GM12872 (cell line): Measurements from ENCODE around the gene SUGP2.

Experiments used
- CTCF ChIP-seq: IDR thresholded peaks from 3 replicates; pipeline ENCODE4 v1.5.1; 2011; ENCODE audit warnings: low read depth, mild to moderate bottlenecking, low read length, moderate library complexity; ENCODE audit not compliant: insufficient read depth

The SUGP2 gene

DNA sequence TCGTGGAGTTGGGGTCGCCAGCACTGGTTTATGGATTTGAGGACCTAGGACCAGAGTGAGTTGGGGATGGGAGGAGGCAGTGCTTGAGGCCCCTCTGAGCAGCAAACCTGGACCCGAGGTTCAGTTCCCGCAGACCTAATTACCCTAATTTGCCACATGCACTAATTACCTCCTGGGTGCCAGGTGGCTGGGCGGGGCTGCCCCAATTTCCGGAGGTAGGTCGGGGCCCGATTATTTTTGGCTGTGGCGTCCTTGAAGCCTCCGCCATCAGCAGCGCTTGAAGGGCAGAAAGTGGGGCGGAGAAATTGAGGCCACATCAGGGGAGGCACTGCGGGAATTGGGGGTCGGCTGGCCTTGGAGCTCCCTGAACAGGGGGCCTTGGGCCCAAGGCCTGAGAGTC is 86.4 kb downstream of the SUGP2 start:
- TF ChIP-seq CTCF: no peak

- TF ChIP-seq CTCF: no peak
These were observed 87.0 kb downstream of the SUGP2 start for GRCh38 chr19:18946335-18946734.

DNA sequence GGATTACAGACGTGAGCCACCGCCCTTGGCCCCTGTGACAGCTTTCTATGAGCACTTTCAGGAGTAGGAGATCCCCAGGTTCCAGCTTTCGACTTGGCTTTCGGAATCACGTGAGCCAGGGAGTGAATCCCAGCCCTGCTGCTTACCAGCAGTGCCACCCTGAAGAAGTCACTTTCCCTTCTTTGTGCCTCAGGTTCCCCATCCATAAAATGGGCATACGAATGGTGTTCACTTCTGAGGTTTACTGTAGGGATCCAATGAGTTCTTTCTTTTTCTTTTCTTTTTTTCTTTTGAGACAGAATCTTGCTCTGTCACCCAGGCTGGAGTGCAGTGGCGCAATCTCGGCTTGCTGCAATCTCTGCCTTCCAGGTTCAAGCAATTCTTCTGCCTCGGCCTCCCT is 88.0 kb downstream of the SUGP2 start:
- TF ChIP-seq CTCF: no peak

DNA sequence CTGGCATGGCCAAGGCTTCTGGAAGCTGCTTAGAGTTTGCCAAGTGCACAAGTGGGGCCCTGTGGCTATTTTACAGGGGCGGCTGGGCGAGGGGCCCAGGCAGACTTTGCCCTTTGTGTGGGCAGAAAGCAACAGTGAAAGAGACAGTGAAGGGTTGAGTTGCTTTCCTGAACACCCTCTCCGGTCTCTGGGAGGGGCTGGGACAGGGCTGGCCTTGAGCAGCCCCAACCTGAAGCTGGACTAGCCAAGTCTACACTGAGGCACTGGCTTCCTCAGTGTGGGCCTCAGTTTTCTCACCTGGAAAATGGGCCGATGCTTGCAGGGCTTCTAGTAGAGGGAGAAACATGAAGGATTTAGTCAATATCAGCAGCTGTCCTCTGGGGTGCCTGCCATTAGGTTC is 89.9 kb downstream of the SUGP2 start:
- no peak for TF ChIP-seq CTCF

DNA sequence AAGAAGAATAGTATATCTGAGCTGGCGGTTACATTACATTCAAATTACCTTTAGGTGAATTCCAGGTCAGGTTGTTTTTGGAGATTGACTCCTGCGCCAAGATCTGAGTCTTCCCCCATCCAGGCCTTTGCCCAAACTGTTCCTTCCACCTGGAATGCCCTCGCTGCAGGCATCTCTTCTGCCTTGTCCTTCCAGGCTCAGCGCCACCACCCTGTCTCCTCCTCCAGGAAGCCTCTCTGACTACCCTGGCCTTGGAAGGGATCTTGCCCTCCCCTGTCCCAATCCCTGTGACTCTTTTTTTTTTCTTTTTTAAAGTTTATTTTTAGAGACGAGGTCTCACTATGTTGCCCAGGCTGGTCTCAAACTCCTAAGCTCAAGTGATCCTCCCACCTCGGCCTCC is 90.6 kb downstream of the SUGP2 start:
- no peak for TF ChIP-seq CTCF

DNA sequence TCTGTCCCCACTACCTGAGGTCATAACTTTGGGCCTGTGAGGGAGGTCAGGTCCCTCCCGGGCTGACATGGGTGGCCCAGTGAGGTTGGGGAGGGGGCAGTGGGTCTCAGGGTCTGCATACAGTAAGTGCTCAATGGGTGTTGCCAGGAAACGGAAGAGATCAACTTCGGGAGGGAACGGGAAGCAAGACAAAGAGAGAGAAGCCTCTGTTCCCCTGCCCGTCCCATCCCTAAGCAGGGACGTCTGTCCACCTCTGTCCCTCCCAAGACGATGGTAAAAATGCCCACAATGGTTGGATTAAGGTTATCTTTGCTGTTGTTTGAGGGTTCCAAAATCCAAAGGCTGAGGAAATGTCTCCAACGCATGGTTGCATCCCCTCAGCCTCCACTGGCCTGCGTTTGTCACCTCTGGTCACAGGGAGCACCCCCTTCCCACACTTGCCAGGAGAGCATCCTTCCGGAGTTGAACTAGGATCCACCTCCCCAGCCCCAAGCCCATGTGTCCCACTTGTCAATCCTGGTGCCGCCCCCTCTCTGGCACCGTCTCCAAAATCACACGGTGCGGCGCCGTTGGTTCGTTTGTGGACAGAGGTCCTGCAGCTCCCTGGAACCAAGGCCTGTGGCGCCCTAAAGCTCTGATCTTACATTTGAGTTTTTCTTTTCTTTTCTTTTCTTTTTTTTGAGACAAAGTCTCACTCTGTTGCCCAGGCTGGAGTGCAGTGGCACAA is 91.5 kb downstream of the SUGP2 start:
- TF ChIP-seq CTCF: no peak; the same call in 2 of the 3 replicates
